ENCODE data around the gene HOXB5. TPM values are rescaled to one million over a fixed set of nuclear protein-coding genes. Genes with fewer than 3 reads are reported as not detected.

HOXB5 gene
- total RNA-seq, 1 donor from 2014 or later: not detected

DNA sequence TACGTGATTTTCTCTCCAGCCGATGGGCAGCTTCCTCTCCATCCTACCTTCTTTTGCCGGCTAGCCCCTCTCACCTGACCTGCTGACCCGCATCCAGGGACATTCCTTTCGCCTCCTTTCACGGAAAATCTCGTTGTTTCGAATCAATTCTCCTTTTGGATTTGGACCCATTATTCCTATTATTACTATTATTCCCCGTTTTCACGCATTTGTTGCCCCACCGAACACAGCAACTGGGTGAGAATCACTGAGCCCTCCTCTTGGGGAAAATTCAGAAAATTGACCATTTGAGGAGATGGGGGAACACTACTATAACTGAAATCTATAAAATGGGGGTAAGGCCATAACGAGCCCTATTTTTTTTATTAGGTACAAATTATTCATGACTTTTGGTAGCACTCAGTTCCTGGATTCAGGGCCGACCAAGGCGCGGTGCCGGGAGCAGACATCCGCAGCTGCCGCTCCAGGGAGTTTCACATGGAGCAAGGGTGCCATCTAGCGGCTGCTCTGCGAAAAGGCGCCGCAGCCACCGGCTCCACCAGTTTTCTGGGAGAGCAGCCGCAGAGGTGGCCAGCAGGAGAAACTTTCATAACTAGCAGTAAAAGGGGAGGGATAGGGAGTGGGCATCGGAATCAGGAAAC is 24.8 kb upstream of the HOXB5 start:
- peaks cover 26% of the 10 kb centered on the region for H3K9me3 Mint-ChIP-seq (ENCODE audit: unreplicated experiment)
- FAIRE-seq (no peak), DNase-seq (ENCODE audit: low read depth) (peak; percentile 38)
- peaks cover 4% of the 10 kb centered on the region for H3K36me3 Mint-ChIP-seq (ENCODE audit: low read depth, unreplicated experiment)
- H3K27ac Mint-ChIP-seq (ENCODE audit: unreplicated experiment): peak overlapping the region; percentile 12
- H3K4me3 Mint-ChIP-seq (ENCODE audit: unreplicated experiment): peak overlapping the region; percentile 34
- peaks cover 8% of the 10 kb centered on the region for H3K9me3 ChIP-seq (ENCODE audit: insufficient read depth, low read depth, low read length)
- no peak overlapping the region for H3K9ac ChIP-seq (ENCODE audit: low read length)
- H3K4me1 ChIP-seq (ENCODE audit: insufficient read depth, low read length): peaks cover 2% of the 10 kb centered on the region
- peaks cover 2% of the 10 kb centered on the region for H3K4me1 Mint-ChIP-seq (ENCODE audit: low read depth, unreplicated experiment)
- TF ChIP-seq EZH2 (IDR thresholded peaks at IDR 0.05; ENCODE audit: insufficient read depth, low read length) (no peak), CTCF (IDR thresholded peaks at IDR 0.05; ENCODE audit: insufficient read depth, low read depth, low read length) (peak; percentile 78)
- H3K27me3 Mint-ChIP-seq (ENCODE audit: low read depth, unreplicated experiment): peaks cover 91% of the 10 kb centered on the region
- H3K79me2 ChIP-seq (ENCODE audit: insufficient read depth, low read length): no peaks in the 10 kb centered on the region
- H2AFZ ChIP-seq (ENCODE audit: low read depth, low read length): no peak overlapping the region
- no peak overlapping the region for H3K4me3 ChIP-seq (ENCODE audit: insufficient read depth, low read depth, low read length)
- H4K20me1 ChIP-seq (ENCODE audit: insufficient read depth, low read length): peaks cover 36% of the 10 kb centered on the region
- H3K4me2 ChIP-seq (ENCODE audit: low read length): peak overlapping the region; percentile 1
- no peak overlapping the region for H3K27ac ChIP-seq (ENCODE audit: low read depth, low read length)
- H3K27me3 ChIP-seq (ENCODE audit: insufficient read depth, low read length): peaks cover 94% of the 10 kb centered on the region
- no peaks in the 10 kb centered on the region for H3K36me3 ChIP-seq (ENCODE audit: insufficient read depth, low read length)

DNA sequence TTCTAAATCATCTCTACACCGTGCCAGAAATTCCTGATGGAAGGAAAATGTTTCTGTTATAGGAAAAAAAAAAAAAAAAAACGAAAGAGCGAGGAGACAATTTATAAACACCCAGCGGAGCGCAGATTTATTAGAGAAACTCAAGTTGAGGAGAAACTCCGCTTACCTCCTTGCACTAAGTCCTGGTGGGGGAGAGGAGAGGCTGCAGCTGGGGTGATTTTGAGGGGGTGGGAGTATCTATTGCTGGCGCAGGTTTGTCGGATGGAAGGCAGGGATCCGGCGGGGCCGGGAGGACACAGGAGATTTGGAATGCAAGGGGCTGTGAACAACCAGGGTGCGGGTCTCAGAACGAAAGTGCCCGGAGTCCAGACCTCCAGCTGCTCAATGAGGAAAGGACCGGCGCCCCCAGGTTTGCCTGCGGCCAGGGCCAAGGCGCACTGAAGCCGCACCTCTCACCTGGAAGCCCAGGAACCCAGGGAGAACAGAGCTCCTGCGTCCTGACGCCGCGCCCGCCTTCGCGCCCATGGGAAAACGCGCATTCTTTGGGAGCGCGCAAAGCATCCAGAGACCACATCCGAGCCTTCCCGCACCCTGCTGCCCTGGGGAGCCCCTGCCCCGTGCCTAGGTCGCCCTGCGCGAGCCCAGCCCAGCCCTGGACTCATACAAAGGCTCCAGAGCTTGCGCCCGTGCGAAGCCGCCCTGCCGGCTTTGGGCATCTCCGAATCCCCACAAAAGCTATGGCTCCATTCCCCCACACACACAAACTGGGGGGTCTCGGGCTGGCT is 24.1 kb upstream of the HOXB5 start:
- Mint-ChIP-seq H3K9me3 (ENCODE audit: unreplicated experiment) (peaks cover 28% of the 10 kb centered on the region), H3K4me1 (ENCODE audit: low read depth, unreplicated experiment) (peaks cover 2% of the 10 kb centered on the region), H3K27me3 (ENCODE audit: low read depth, unreplicated experiment) (peaks cover 88% of the 10 kb centered on the region), H3K27ac (ENCODE audit: unreplicated experiment) (peak overlapping the region; percentile 34), H3K4me3 (ENCODE audit: unreplicated experiment) (no peak overlapping the region), H3K36me3 (ENCODE audit: low read depth, unreplicated experiment) (peaks cover 4% of the 10 kb centered on the region)
- Histone ChIP-seq H3K9ac (ENCODE audit: low read length) (no peak overlapping the region), H3K27ac (ENCODE audit: low read depth, low read length) (no peak overlapping the region), H3K27me3 (ENCODE audit: insufficient read depth, low read length) (peaks cover 91% of the 10 kb centered on the region), H4K20me1 (ENCODE audit: insufficient read depth, low read length) (peaks cover 36% of the 10 kb centered on the region), H2AFZ (ENCODE audit: low read depth, low read length) (no peak overlapping the region), H3K4me2 (ENCODE audit: low read length) (no peak overlapping the region), H3K4me3 (ENCODE audit: insufficient read depth, low read depth, low read length) (no peak overlapping the region), H3K36me3 (ENCODE audit: insufficient read depth, low read length) (no peaks in the 10 kb centered on the region), H3K4me1 (ENCODE audit: insufficient read depth, low read length) (peaks cover 2% of the 10 kb centered on the region), H3K79me2 (ENCODE audit: insufficient read depth, low read length) (no peaks in the 10 kb centered on the region), H3K9me3 (ENCODE audit: insufficient read depth, low read depth, low read length) (peaks cover 8% of the 10 kb centered on the region)
- DNase-seq (ENCODE audit: low read depth) (no peak), FAIRE-seq (no peak)
- TF ChIP-seq CTCF (IDR thresholded peaks at IDR 0.05; ENCODE audit: insufficient read depth, low read depth, low read length): no peak
- TF ChIP-seq EZH2 (IDR thresholded peaks at IDR 0.05; ENCODE audit: insufficient read depth, low read length): peak; percentile 95
